Mesenchymal stem cell (in vitro differentiated cells and primary cell): ENCODE results near the gene ZPR1.

ENCODE experiments used
- DNase-seq: peaks from one replicate; pipeline ENCODE4 v3.0.0-alpha.2; 2013
- H2AFZ ChIP-seq: one replicate; pipeline ENCODE4 v1.6.1; 2013; ENCODE audit warnings: low read depth, mild to moderate bottlenecking, control low read depth, inconsistent platforms, low read length, moderate library complexity
- H2AK5ac ChIP-seq: 2 replicates; pipeline ENCODE4 v1.6.1; 2013; ENCODE audit warnings: low read length, moderate library complexity, mild to moderate bottlenecking, inconsistent platforms; ENCODE audit not compliant: severe bottlenecking
- H2BK120ac ChIP-seq: one replicate; pipeline ENCODE4 v1.6.1; 2013; ENCODE audit warnings: low read depth, mild to moderate bottlenecking, inconsistent platforms, low read length, moderate library complexity
- H2BK12ac ChIP-seq, 2 experiments: one replicate each; pipeline ENCODE4 v1.6.1; 2013; ENCODE audit warnings: inconsistent platforms in 2 of 2, low read length in 2 of 2, mild to moderate bottlenecking in 2 of 2, moderate library complexity in 2 of 2, control low read depth in 1 of 2
- H2BK15ac ChIP-seq: one replicate; pipeline ENCODE4 v1.6.1; 2013; ENCODE audit warnings: mild to moderate bottlenecking, low read depth, inconsistent platforms; ENCODE audit not compliant: poor library complexity, severe bottlenecking
- H2BK5ac ChIP-seq: 2 replicates; pipeline ENCODE4 v1.6.1; 2013; ENCODE audit warnings: low read depth, mild to moderate bottlenecking, low read length, control low read depth, inconsistent platforms; ENCODE audit not compliant: poor library complexity, severe bottlenecking
- H3K14ac ChIP-seq, 2 experiments: one replicate each; pipeline ENCODE4 v1.6.1; 2013; ENCODE audit warnings: inconsistent platforms in 2 of 2, low read length in 2 of 2, control low read depth in 1 of 2, mild to moderate bottlenecking in 1 of 2, moderate library complexity in 1 of 2
- H3K18ac ChIP-seq, 2 experiments: one replicate each; pipeline ENCODE4 v1.6.1; 2013; ENCODE audit warnings: inconsistent platforms in 2 of 2, low read length in 2 of 2, control low read depth in 1 of 2, low read depth in 1 of 2, mild to moderate bottlenecking in 1 of 2
- H3K23ac ChIP-seq, 2 experiments: one replicate each; pipeline ENCODE4 v1.6.1; 2013; ENCODE audit warnings: inconsistent platforms in 2 of 2, low read length in 2 of 2, mild to moderate bottlenecking in 2 of 2, moderate library complexity in 2 of 2, control low read depth in 1 of 2
- H3K27ac ChIP-seq: 2 replicates; pipeline ENCODE4 v1.5.1; 2013; ENCODE audit warnings: mild to moderate bottlenecking, moderate library complexity, low read length, control low read depth, inconsistent platforms; ENCODE audit not compliant: poor library complexity, severe bottlenecking
- H3K27me3 ChIP-seq, 2 experiments: 2 replicates each; pipeline versions ENCODE4 v1.6.1 to v1.7.0; 2013; ENCODE audit warnings: low read length in 2 of 2, mild to moderate bottlenecking in 2 of 2, moderate library complexity in 2 of 2, control low read depth in 1 of 2, inconsistent platforms in 1 of 2; ENCODE audit not compliant: control insufficient read depth in 1 of 2, insufficient read depth in 1 of 2
- H3K36me3 ChIP-seq, 2 experiments: 2 replicates each; pipeline versions ENCODE4 v1.6.1 to v1.7.0; 2013; ENCODE audit warnings: low read length in 2 of 2, control low read depth in 1 of 2, inconsistent platforms in 1 of 2, low read depth in 1 of 2, mild to moderate bottlenecking in 1 of 2; ENCODE audit not compliant: insufficient read depth in 2 of 2, control insufficient read depth in 1 of 2
- H3K4ac ChIP-seq, 2 experiments: one replicate each; pipeline ENCODE4 v1.6.1; 2013; ENCODE audit warnings: inconsistent platforms in 2 of 2, low read length in 2 of 2, mild to moderate bottlenecking in 2 of 2, moderate library complexity in 2 of 2, control low read depth in 1 of 2, low read depth in 1 of 2
- H3K4me1 ChIP-seq: 2 replicates; pipeline ENCODE4 v1.6.1; 2013; ENCODE audit warnings: low read depth, low read length, control low read depth; ENCODE audit not compliant: control insufficient read depth, insufficient read depth
- H3K4me2 ChIP-seq: 2 replicates; pipeline ENCODE4 v1.6.1; 2013; ENCODE audit warnings: low read length, mild to moderate bottlenecking, inconsistent platforms; ENCODE audit not compliant: poor library complexity, severe bottlenecking
- H3K4me3 ChIP-seq, 2 experiments: 2 replicates each; pipeline versions ENCODE4 v1.5.1 to v1.7.0; 2013; ENCODE audit warnings: low read length in 2 of 2, mild to moderate bottlenecking in 2 of 2, control low read depth in 1 of 2, low read depth in 1 of 2; ENCODE audit not compliant: insufficient read depth in 1 of 2
- H3K79me1 ChIP-seq: replicated peaks from 2 replicates; pipeline ENCODE4 v1.6.1; 2013; ENCODE audit warnings: mild to moderate bottlenecking, control low read depth, low read length, inconsistent platforms; ENCODE audit not compliant: poor library complexity, severe bottlenecking
- H3K9ac ChIP-seq: 2 replicates; pipeline ENCODE4 v1.7.0; 2013; ENCODE audit warnings: mild to moderate bottlenecking, low read length, moderate library complexity
- H3K9me3 ChIP-seq: 2 replicates; pipeline ENCODE4 v1.7.0; 2013; ENCODE audit warnings: mild to moderate bottlenecking, low read length; ENCODE audit not compliant: control insufficient read depth
- H4K8ac ChIP-seq: one replicate; pipeline ENCODE4 v1.6.1; 2013; ENCODE audit warnings: inconsistent platforms, mild to moderate bottlenecking, low read length, moderate library complexity
- H4K91ac ChIP-seq: one replicate; pipeline ENCODE4 v1.6.1; 2013; ENCODE audit warnings: mild to moderate bottlenecking, low read length, inconsistent platforms
- WGBS: methylation state at CpG from one replicate; pipeline ENCODE4 v1.1.7; 2013; ENCODE audit warnings: mixed read lengths; 5-methylcytosine and 5-hydroxymethylcytosine counted together

ZPR1 gene

GRCh38 chr11:116811194-116811593 is 23.4 kb upstream of the ZPR1 start:
- Histone ChIP-seq H3K27me3 (peaks cover 0 to 23% of the 10 kb centered on the region in 2 experiments), H3K18ac (no peak overlapping the region), H3K4me1 (no peaks in the 10 kb centered on the region), H2BK120ac (no peak overlapping the region), H3K9me3 (no peaks in the 10 kb centered on the region), H3K4me3 (no peak overlapping the region), H3K23ac (no peak overlapping the region), H2BK15ac (no peak overlapping the region), H2AK5ac (no peak overlapping the region), H2BK5ac (no peak overlapping the region), H3K36me3 (no peaks in the 10 kb centered on the region), H3K9ac (no peak overlapping the region), H4K91ac (no peak overlapping the region), H3K4ac (no peak overlapping the region), H3K79me1 (no peaks in the 10 kb centered on the region), H4K8ac (no peak overlapping the region), H3K27ac (no peak overlapping the region), H2AFZ (no peak overlapping the region), H3K4me2 (no peak overlapping the region), H3K14ac (no peak overlapping the region), H2BK12ac (no peak overlapping the region)
- WGBS = 80% methylated on average over 3 of the region's 3 CpGs
- DNase-seq = no peak

GRCh38 chr11:116808262-116809175 is 20.7 kb upstream of the ZPR1 start:
- peaks cover 0 to 16% of the 10 kb centered on the region in 2 experiments for H3K27me3 ChIP-seq
- H2AK5ac ChIP-seq = no peak overlapping the region
- H3K9me3 ChIP-seq = no peaks in the 10 kb centered on the region
- no peaks in the 10 kb centered on the region for H3K36me3 ChIP-seq
- no peak overlapping the region for H3K27ac ChIP-seq
- H3K4me1 ChIP-seq = no peaks in the 10 kb centered on the region
- H3K18ac ChIP-seq = no peak overlapping the region
- no peak overlapping the region for H3K4me2 ChIP-seq
- no peaks in the 10 kb centered on the region for H3K79me1 ChIP-seq
- H2AFZ ChIP-seq = peak overlapping the region; percentile 8
- H4K8ac ChIP-seq = no peak overlapping the region
- no peak overlapping the region for H3K14ac ChIP-seq
- no peak overlapping the region for H3K9ac ChIP-seq
- no peak overlapping the region for H2BK12ac ChIP-seq
- no peak overlapping the region for H3K23ac ChIP-seq
- H2BK15ac ChIP-seq = no peak overlapping the region
- H3K4ac ChIP-seq = no peak overlapping the region
- H4K91ac ChIP-seq = no peak overlapping the region
- no peak overlapping the region for H2BK5ac ChIP-seq
- DNase-seq = no peak
- no peak overlapping the region for H3K4me3 ChIP-seq
- no peak overlapping the region for H2BK120ac ChIP-seq
- 89% methylated on average over 12 of the region's 14 CpGs for WGBS

GRCh38 chr11:116807601-116808261 is 19.9 kb upstream of the ZPR1 start:
- Histone ChIP-seq H2AFZ (no peak overlapping the region), H4K91ac (no peak overlapping the region), H3K14ac (no peak overlapping the region), H3K4me3 (no peak overlapping the region), H3K18ac (no peak overlapping the region), H3K27ac (no peak overlapping the region), H2AK5ac (no peak overlapping the region), H3K4ac (no peak overlapping the region), H2BK12ac (no peak overlapping the region), H3K4me2 (no peak overlapping the region), H3K4me1 (no peaks in the 10 kb centered on the region), H3K23ac (no peak overlapping the region), H3K36me3 (no peaks in the 10 kb centered on the region), H3K9me3 (no peaks in the 10 kb centered on the region), H4K8ac (no peak overlapping the region), H2BK5ac (no peak overlapping the region), H3K9ac (no peak overlapping the region), H2BK15ac (no peak overlapping the region), H3K79me1 (no peaks in the 10 kb centered on the region), H2BK120ac (no peak overlapping the region), H3K27me3 (peaks cover 0 to 11% of the 10 kb centered on the region in 2 experiments)
- no peak for DNase-seq
- 93% methylated on average over 5 of the region's 6 CpGs for WGBS

- H3K4ac ChIP-seq = no peak overlapping the region
- H2BK15ac ChIP-seq = no peak overlapping the region
- no peak for DNase-seq
- no peak overlapping the region for H2AK5ac ChIP-seq
- H3K4me2 ChIP-seq = no peak overlapping the region
- H2BK5ac ChIP-seq = no peak overlapping the region
- H3K9me3 ChIP-seq = no peaks in the 10 kb centered on the region
- 76% methylated on average over 3 of the region's 3 CpGs for WGBS
- no peak overlapping the region for H3K9ac ChIP-seq
- no peak overlapping the region for H2BK12ac ChIP-seq
- H4K91ac ChIP-seq = no peak overlapping the region
- H3K79me1 ChIP-seq = no peaks in the 10 kb centered on the region
- no peaks in the 10 kb centered on the region for H3K36me3 ChIP-seq
- no peak overlapping the region for H3K4me3 ChIP-seq
- no peak overlapping the region for H2BK120ac ChIP-seq
- no peaks in the 10 kb centered on the region for H3K4me1 ChIP-seq
- no peak overlapping the region for H4K8ac ChIP-seq
- H3K18ac ChIP-seq = no peak overlapping the region
- peaks cover 0 to 11% of the 10 kb centered on the region in 2 experiments for H3K27me3 ChIP-seq
- no peak overlapping the region for H3K27ac ChIP-seq
- no peak overlapping the region for H2AFZ ChIP-seq
- no peak overlapping the region for H3K23ac ChIP-seq
- H3K14ac ChIP-seq = no peak overlapping the region
These were observed 16.2 kb upstream of the ZPR1 start for GRCh38 chr11:116804001-116804400.
